H1 (cell line): ENCODE measurements around the gene NUDT9. TPM values are rescaled to one million over a fixed set of nuclear protein-coding genes. Genes with fewer than 3 reads are reported as not detected.

ENCODE experiments used
- CTCF ChIA-PET: fragments of 300-600 bp; sonication (Branson Sonifier 250); formaldehyde crosslinking; loops from one replicate; lab custom pipeline; 2021; ENCODE audit not compliant: partially characterized antibody; lab: Charles Lee
- POLR2A ChIA-PET: fragments of 300-600 bp; sonication (Branson Sonifier 250); formaldehyde crosslinking; loops from one replicate; lab custom pipeline; 2021; ENCODE audit warnings: inconsistent platforms; ENCODE audit not compliant: partially characterized antibody; lab: Charles Lee
- DNase-seq, 2 experiments: peaks; one replicate each; pipeline versions ENCODE4 v3.0.0 to v3.0.0-alpha.2; 2010 to 2022; ENCODE audit warnings: low spot score in 2 of 2, low read depth in 1 of 2, mixed read lengths in 1 of 2
- FAIRE-seq: peaks from 2 replicates; lab custom pipeline; 2011; peaks lifted over from hg19 to GRCh38; lab: Jason Lieb, UNC
- H2AFZ ChIP-seq: 2 replicates; pipeline ENCODE4 v1.8.1; 2012; ENCODE audit warnings: low read length, inconsistent platforms
- H2AK5ac ChIP-seq: 2 replicates; pipeline ENCODE4 v1.6.1; 2013; ENCODE audit warnings: low read depth, low read length
- H2BK120ac ChIP-seq: replicated peaks from 2 replicates; pipeline ENCODE3; 2013; ENCODE audit warnings: low read depth, low read length, inconsistent platforms
- H2BK12ac ChIP-seq: 2 replicates; pipeline ENCODE4 v1.6.1; 2013; ENCODE audit warnings: low read depth, low read length
- H2BK15ac ChIP-seq: 2 replicates; pipeline ENCODE4 v1.6.1; 2013; ENCODE audit warnings: low read length
- H2BK20ac ChIP-seq: 2 replicates; pipeline ENCODE4 v1.6.1; 2013; ENCODE audit warnings: low read length
- H2BK5ac ChIP-seq: 2 replicates; pipeline ENCODE4 v1.6.1; 2013; ENCODE audit warnings: low read depth, low read length
- H3K14ac ChIP-seq: 2 replicates; pipeline ENCODE4 v1.6.1; 2013; ENCODE audit warnings: inconsistent platforms; ENCODE audit not compliant: insufficient read length
- H3K18ac ChIP-seq: 2 replicates; pipeline ENCODE4 v1.6.1; 2013; ENCODE audit warnings: low read length; ENCODE audit errors: extremely low read depth
- H3K23ac ChIP-seq: 2 replicates; pipeline ENCODE4 v1.6.1; 2013; ENCODE audit warnings: inconsistent platforms; ENCODE audit not compliant: insufficient read length
- H3K23me2 ChIP-seq: 2 replicates; pipeline ENCODE4 v1.6.1; 2013; ENCODE audit warnings: low read depth, low read length
- H3K27ac ChIP-seq: 2 replicates; pipeline ENCODE4 v1.6.1; 2011; ENCODE audit warnings: low read depth, low read length, inconsistent platforms
- H3K27me3 ChIP-seq, 4 experiments: replicated peaks in 1 of 4; 1 replicate in 1 of 4; 2 replicates in 3 of 4; pipeline versions ENCODE4 v1.6.1 to v1.8.1; 2011 to 2013; ENCODE audit warnings: low read length in 3 of 4, mild to moderate bottlenecking in 3 of 4, inconsistent platforms in 2 of 4, mixed read lengths in 2 of 4, moderate library complexity in 1 of 4; ENCODE audit not compliant: control insufficient read depth in 3 of 4, insufficient read depth in 3 of 4; ENCODE audit errors: extremely low read depth in 1 of 4
- H3K36me3 ChIP-seq, 4 experiments: 2 replicates each; pipeline versions ENCODE4 v1.6.1 to v1.8.1; 2011 to 2013; ENCODE audit warnings: mild to moderate bottlenecking in 4 of 4, low read length in 3 of 4, moderate library complexity in 2 of 4, control low read depth in 1 of 4, inconsistent platforms in 1 of 4; ENCODE audit not compliant: insufficient read depth in 4 of 4, control insufficient read depth in 2 of 4
- H3K4ac ChIP-seq: replicated peaks from 2 replicates; pipeline ENCODE3; 2013; ENCODE audit warnings: low read length, low read depth, mixed read lengths, inconsistent platforms; ENCODE audit not compliant: insufficient read length
- H3K4me1 ChIP-seq, 4 experiments: replicated peaks in 1 of 4; 1 replicate in 1 of 4; 2 replicates in 3 of 4; pipeline versions ENCODE4 v1.6.1 to v1.8.1; 2011 to 2013; ENCODE audit warnings: low read length in 3 of 4, inconsistent platforms in 2 of 4, mixed read lengths in 1 of 4; ENCODE audit not compliant: insufficient read depth in 4 of 4, control insufficient read depth in 3 of 4
- H3K4me2 ChIP-seq, 2 experiments: 2 replicates each; pipeline versions ENCODE4 v1.6.1 to v1.8.1; 2011 to 2013; ENCODE audit warnings: low read depth in 2 of 2, low read length in 2 of 2, control low read depth in 1 of 2, inconsistent platforms in 1 of 2, mild to moderate bottlenecking in 1 of 2; ENCODE audit not compliant: insufficient read depth in 1 of 2
- H3K4me3 ChIP-seq, 4 experiments: fragments of 200-600, 300-600 bp in 1 of 4; sonication (generic), shearing (Covaris generic), sonication (Bioruptor Twin) in 1 of 4; 2 replicates each; pipeline versions ENCODE4 v1.5.1 to v1.8.1; 2011 to 2016; ENCODE audit warnings: low read length in 4 of 4, low read depth in 3 of 4, control low read depth in 2 of 4, inconsistent platforms in 2 of 4, mild to moderate bottlenecking in 2 of 4, mixed read lengths in 1 of 4, moderate library complexity in 1 of 4; ENCODE audit not compliant: insufficient read depth in 2 of 4; ENCODE audit errors: extremely low read depth in 1 of 4
- H3K56ac ChIP-seq: replicated peaks from 2 replicates; pipeline ENCODE3; 2013; ENCODE audit warnings: low read depth, mild to moderate bottlenecking, mixed read lengths, low read length, inconsistent platforms; ENCODE audit not compliant: insufficient read length
- H3K79me1 ChIP-seq: 2 replicates; pipeline ENCODE4 v1.6.1; 2013; ENCODE audit warnings: low read depth, low read length, control low read depth
- H3K79me2 ChIP-seq, 2 experiments: 2 replicates each; pipeline versions ENCODE4 v1.6.1 to v1.8.1; 2012 to 2013; ENCODE audit warnings: low read length in 2 of 2, mild to moderate bottlenecking in 2 of 2, inconsistent platforms in 1 of 2; ENCODE audit not compliant: insufficient read depth in 2 of 2, control insufficient read depth in 1 of 2
- H3K9ac ChIP-seq, 4 experiments: replicated peaks in 1 of 4; 1 replicate in 1 of 4; 2 replicates in 3 of 4; pipeline versions ENCODE4 v1.6.1 to v1.8.1; 2011 to 2013; ENCODE audit warnings: low read depth in 3 of 4, low read length in 3 of 4, control low read depth in 2 of 4, mild to moderate bottlenecking in 2 of 4, moderate library complexity in 2 of 4, inconsistent platforms in 1 of 4; ENCODE audit errors: extremely low read depth in 1 of 4
- H3K9me3 ChIP-seq, 2 experiments: 2 replicates each; pipeline versions ENCODE4 v1.6.1 to v1.8.1; 2012 to 2013; ENCODE audit warnings: mild to moderate bottlenecking in 2 of 2, moderate library complexity in 2 of 2, control low read depth in 1 of 2, inconsistent platforms in 1 of 2, low read depth in 1 of 2, low read length in 1 of 2, mixed read lengths in 1 of 2; ENCODE audit not compliant: insufficient read depth in 2 of 2
- H4K20me1 ChIP-seq, 2 experiments: replicated peaks in 1 of 2; 2 replicates each; pipeline versions ENCODE3 to v1.8.1; 2011 to 2013; ENCODE audit warnings: inconsistent platforms in 2 of 2, low read length in 2 of 2, mild to moderate bottlenecking in 1 of 2; ENCODE audit not compliant: insufficient read depth in 2 of 2, control insufficient read depth in 1 of 2
- H4K5ac ChIP-seq: 2 replicates; pipeline ENCODE4 v1.6.1; 2013; ENCODE audit warnings: low read length, low read depth, mixed read lengths, inconsistent platforms; ENCODE audit not compliant: insufficient read length
- H4K8ac ChIP-seq: 2 replicates; pipeline ENCODE4 v1.8.0; 2013; ENCODE audit warnings: mild to moderate bottlenecking, moderate library complexity, low read length, inconsistent platforms; ENCODE audit not compliant: insufficient read depth; ENCODE audit errors: extremely low read depth
- H4K91ac ChIP-seq: replicated peaks from 2 replicates; pipeline ENCODE3; 2013; ENCODE audit warnings: low read length, mixed read lengths, inconsistent platforms; ENCODE audit not compliant: insufficient read length
- MAFK ChIP-seq: IDR thresholded peaks from 2 replicates; pipeline ENCODE4 v1.6.1; 2012; ENCODE audit warnings: low read depth, mild to moderate bottlenecking, improper control_type of control experiment, low read length
- POLR2AphosphoS5 ChIP-seq: IDR thresholded peaks from 2 replicates; pipeline ENCODE4 v1.6.1; 2011; ENCODE audit warnings: low read depth, low read length
- SIX5 ChIP-seq: IDR thresholded peaks from 2 replicates; pipeline ENCODE4 v1.6.1; 2011; ENCODE audit warnings: mild to moderate bottlenecking, low read depth, low read length
- TAF1 ChIP-seq: IDR thresholded peaks from 2 replicates; pipeline ENCODE4 v1.6.1; 2011; ENCODE audit warnings: mild to moderate bottlenecking, low read depth, low read length
- TAF7 ChIP-seq: optimal IDR thresholded peaks from 2 replicates; pipeline ENCODE3; 2011; ENCODE audit warnings: low read depth, mild to moderate bottlenecking, inconsistent platforms, low read length, moderate library complexity, borderline replicate concordance
- TCF12 ChIP-seq: IDR thresholded peaks from 2 replicates; pipeline ENCODE4 v1.6.1; 2011; ENCODE audit warnings: low read depth, mild to moderate bottlenecking, low read length
- USF2 ChIP-seq: IDR thresholded peaks from 2 replicates; pipeline ENCODE4 v1.6.1; 2011; ENCODE audit warnings: low read length, improper control_type of control experiment
- WGBS, 2 experiments: shearing (Covaris generic) in 1 of 2; methylation state at CpG; one replicate each; pipeline versions ENCODE4 v1.1.6 to v1.1.7; 2013 to 2015; ENCODE audit warnings: low lambda C conversion rate in 2 of 2, mixed read lengths in 2 of 2, inconsistent platforms in 1 of 2, low coverage in 1 of 2, missing lambda C conversion rate in 1 of 2; ENCODE audit not compliant: insufficient replicate concordance in 2 of 2, insufficient coverage in 1 of 2, insufficient read length in 1 of 2; ENCODE audit errors: extremely low coverage in 1 of 2, missing lambda C conversion rate in 1 of 2; 5-methylcytosine and 5-hydroxymethylcytosine counted together
- polyA plus RNA-seq, 7 experiments: library from polyadenylated mRNA; depleted of rRNA in 3 of 7; stranded (reverse) in 5 of 7; unstranded in 2 of 7; fragments of >200 nt in 5 of 7; fragments of 200-250 nt in 2 of 7; gene quantifications; 1 replicate in 5 of 7; 2 replicates in 1 of 7; 4 replicates in 1 of 7; pipeline versions ENCODE4 v1.2.1 to v1.2.3, GENCODE V29; 2011 to 2013; ENCODE audit warnings: missing spikeins in 2 of 7, mixed read lengths in 2 of 7
- total RNA-seq: library from RNA; stranded (reverse); fragmentation: NEBNext Ultra II Directional; extraction: Animal tissue kit (Norgen Biotek cat#: 25700); gene quantifications from 2 replicates; pipeline ENCODE4 v1.2.1, GENCODE V29; 2021
- TF ChIP-seq, protein P1 (sequence below): IDR thresholded peaks from 2 replicates; pipeline ENCODE4 v1.6.1; 2012; ENCODE audit warnings: inconsistent platforms

The NUDT9 gene
- total and polyA plus RNA-seq, 2 of the 8 experiments (the other 6 are each of a cell fraction or from before 2014, with no cell fraction given) = 13.2 to 27.6 TPM

DNA sequence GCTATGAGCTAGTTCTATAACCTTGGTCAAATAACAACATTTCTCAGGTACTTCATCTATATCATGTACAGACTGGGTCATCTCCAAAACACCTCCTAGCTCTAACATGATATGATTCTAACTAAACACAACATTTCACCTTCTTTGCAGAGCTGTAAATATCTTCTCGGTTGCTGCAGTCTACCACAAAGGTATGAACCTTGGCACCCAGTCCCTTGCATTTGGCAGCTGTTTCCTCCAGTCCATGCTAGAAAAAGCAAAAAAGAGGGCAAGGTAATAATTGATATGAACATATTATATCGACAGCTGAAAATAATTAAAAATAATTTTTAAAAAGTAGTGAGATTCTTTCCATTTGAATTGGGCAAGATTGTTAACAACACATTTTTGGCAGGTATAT, 40.3 kb upstream of the NUDT9 start:
- ChIA-PET POLR2A (interaction anchor here (1.7 kb wide), 1 partner anchor 40 kb away, joined by 4 read pairs; the partner anchor contains the start of gene NUDT9), CTCF (interaction anchor here (0.6 to 1.3 kb wide), 4 partner anchors 9 to 86 kb away, joined by 3 to 4 read pairs (median 3); partner anchors contain the start of gene HSD17B11)
- no peaks in the 10 kb centered on the region for H4K20me1 ChIP-seq
- no peak overlapping the region for H3K4ac ChIP-seq
- no peak overlapping the region for H2AK5ac ChIP-seq
- H3K79me2 ChIP-seq = no peaks in the 10 kb centered on the region
- no peak overlapping the region for H2BK5ac ChIP-seq
- H2BK20ac ChIP-seq = no peak overlapping the region
- DNase-seq = no peak
- H3K27me3 ChIP-seq = no peaks in the 10 kb centered on the region
- H3K9me3 ChIP-seq = no peaks in the 10 kb centered on the region; a peak in 1 of 4 replicates
- H3K79me1 ChIP-seq = peaks cover 2% of the 10 kb centered on the region; the same call in 1 of the 2 replicates
- no peaks in the 10 kb centered on the region for H3K4me1 ChIP-seq
- H2AFZ ChIP-seq = no peak overlapping the region
- 96% methylated on average over 2 of the region's 2 CpGs; no CpG with 5 or more reads in 1 of the 2 experiments for WGBS, 2 experiments
- H2BK120ac ChIP-seq = no peak overlapping the region
- no peaks in the 10 kb centered on the region for H3K23me2 ChIP-seq
- H4K91ac ChIP-seq = no peak overlapping the region
- H3K4me3 ChIP-seq = no peak overlapping the region
- no peak for TF ChIP-seq TAF1
- no peak for TF ChIP-seq TAF7
- TF ChIP-seq, protein P1, sequence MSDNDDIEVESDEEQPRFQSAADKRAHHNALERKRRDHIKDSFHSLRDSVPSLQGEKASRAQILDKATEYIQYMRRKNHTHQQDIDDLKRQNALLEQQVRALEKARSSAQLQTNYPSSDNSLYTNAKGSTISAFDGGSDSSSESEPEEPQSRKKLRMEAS = no peak
- no peak for TF ChIP-seq USF2
- no peak for TF ChIP-seq SIX5
- no peak for TF ChIP-seq MAFK
- TF ChIP-seq TCF12 = no peak
- TF ChIP-seq POLR2AphosphoS5 = no peak
- H3K18ac ChIP-seq = no peak overlapping the region
- no peak overlapping the region for H3K9ac ChIP-seq
- no peak overlapping the region for H3K14ac ChIP-seq
- H3K27ac ChIP-seq = no peak overlapping the region
- no peak overlapping the region for H4K8ac ChIP-seq
- H3K56ac ChIP-seq = no peak overlapping the region
- H2BK15ac ChIP-seq = no peak overlapping the region
- no peak overlapping the region for H3K23ac ChIP-seq
- no peak overlapping the region for H2BK12ac ChIP-seq
- FAIRE-seq = no peak
- H4K5ac ChIP-seq = no peak overlapping the region
- H3K36me3 ChIP-seq = no peaks in the 10 kb centered on the region; a peak in 1 of 8 replicates
- H3K4me2 ChIP-seq = no peak overlapping the region
